ENCODE results near the gene SYTL2. TPM values are rescaled to one million over a fixed set of nuclear protein-coding genes. Genes with fewer than 3 reads are reported as not detected.
"Not testable (repeated sequence)": the region's sequence is repeated elsewhere in the genome, so short reads cannot be mapped to it uniquely, and the experiment has no call there.

The SYTL2 gene, protein sequence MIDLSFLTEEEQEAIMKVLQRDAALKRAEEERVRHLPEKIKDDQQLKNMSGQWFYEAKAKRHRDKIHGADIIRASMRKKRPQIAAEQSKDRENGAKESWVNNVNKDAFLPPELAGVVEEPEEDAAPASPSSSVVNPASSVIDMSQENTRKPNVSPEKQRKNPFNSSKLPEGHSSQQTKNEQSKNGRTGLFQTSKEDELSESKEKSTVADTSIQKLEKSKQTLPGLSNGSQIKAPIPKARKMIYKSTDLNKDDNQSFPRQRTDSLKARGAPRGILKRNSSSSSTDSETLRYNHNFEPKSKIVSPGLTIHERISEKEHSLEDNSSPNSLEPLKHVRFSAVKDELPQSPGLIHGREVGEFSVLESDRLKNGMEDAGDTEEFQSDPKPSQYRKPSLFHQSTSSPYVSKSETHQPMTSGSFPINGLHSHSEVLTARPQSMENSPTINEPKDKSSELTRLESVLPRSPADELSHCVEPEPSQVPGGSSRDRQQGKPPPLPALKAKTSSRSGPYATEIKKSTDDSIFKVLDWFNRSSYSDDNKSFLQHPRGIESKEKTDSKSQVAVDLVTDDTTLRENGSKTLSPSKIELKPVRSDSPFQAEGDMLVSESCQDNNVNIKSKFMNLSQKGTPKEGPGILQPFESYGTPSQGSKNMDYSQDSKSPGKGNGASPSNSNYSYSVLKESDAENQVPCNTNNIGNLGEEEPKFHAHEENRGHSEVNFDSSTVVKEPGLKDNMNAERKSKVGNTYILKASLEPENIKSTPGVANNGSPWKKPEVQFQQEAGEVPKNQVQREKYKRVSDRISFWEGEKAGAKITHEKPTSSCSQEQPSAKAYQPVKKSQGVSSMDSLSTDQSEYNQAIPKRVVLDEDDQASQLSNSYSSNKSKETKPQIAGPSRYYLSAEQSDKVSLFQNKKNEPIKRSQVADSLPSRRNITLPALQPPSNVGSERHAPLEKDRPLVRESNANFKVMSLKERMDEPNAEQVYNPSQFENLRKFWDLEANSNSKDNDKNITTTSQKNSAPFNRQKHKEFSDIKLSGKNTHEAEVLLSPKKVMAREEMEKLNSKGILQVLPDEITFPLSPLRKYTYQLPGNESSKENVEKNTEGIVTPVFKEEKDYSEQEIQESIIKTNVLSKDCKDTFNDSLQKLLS (N-terminal part only)
- total RNA-seq (100 to 1,000 TPM; 151 to 391 (median 255) TPM), polyA plus RNA-seq (10 to 100 TPM in 2 of 3 donors, 1 to 10 TPM in 1; 5.4 to 86.1 (median 11.4) TPM)
- long read RNA-seq, donor 1, full-length matches to known transcripts: 3 of 3 reads
- long read RNA-seq, donor 1, partial matches to known transcripts: 0 of 3 reads
- long read RNA-seq, donor 1, other reads (novel, unspliced or antisense): 0 of 3 reads
- long read RNA-seq, donor 2, full-length matches to known transcripts: 4 of 4 reads
- long read RNA-seq, donor 2, partial matches to known transcripts: 0 of 4 reads
- long read RNA-seq, donor 2, other reads (novel, unspliced or antisense): 0 of 4 reads
- long read RNA-seq, donor 3: 0 reads
- long read RNA-seq, donor 4: 0 reads
- long read RNA-seq, donor 5, full-length matches to known transcripts: 1 of 1 reads
- long read RNA-seq, donor 5, partial matches to known transcripts: 0 of 1 reads
- long read RNA-seq, donor 5, other reads (novel, unspliced or antisense): 0 of 1 reads
- long read RNA-seq, donor 6, full-length matches to known transcripts: 9 of 9 reads
- long read RNA-seq, donor 6, partial matches to known transcripts: 0 of 9 reads
- long read RNA-seq, donor 6, other reads (novel, unspliced or antisense): 0 of 9 reads
- long read RNA-seq, donor 7, full-length matches to known transcripts: 5 of 5 reads
- long read RNA-seq, donor 7, partial matches to known transcripts: 0 of 5 reads
- long read RNA-seq, donor 7, other reads (novel, unspliced or antisense): 0 of 5 reads
- long read RNA-seq, donor 8, full-length matches to known transcripts: 2 of 2 reads
- long read RNA-seq, donor 8, partial matches to known transcripts: 0 of 2 reads
- long read RNA-seq, donor 8, other reads (novel, unspliced or antisense): 0 of 2 reads
- long read RNA-seq, donor 9: 0 reads
- long read RNA-seq, donor 10, partial matches to known transcripts: 0 of 4 reads
- long read RNA-seq, donor 10, other reads (novel, unspliced or antisense): 0 of 4 reads

GRCh38 chr11:85810871-85811611 lies at the start of gene SYTL2:
Gene SYTL2, minus strand, starts transcription at chr11:85811141. Its CDS starts 53,416 bp downstream, at chr11:85757725.
- DNase-seq: peak; percentile 82 to 93
- Histone ChIP-seq H3K36me3 (no peaks in the 10 kb centered on the region), H3K27me3 (no peaks in the 10 kb centered on the region), H3K4me3 (peak within 1 kb of the TSS; percentile 55 to 72 (median 60)), H3K27ac (peak within 1 kb of the TSS; percentile 71 to 81 (median 77)), H3K9me3 (no peaks in the 10 kb centered on the region), H3K4me1 (peaks cover 0 to 54% (median 33%) of the 10 kb centered on the region in 4 donors)
- 0 to 1% (median 1%) methylated on average over 43 to 72 of the region's 72 CpGs for WGBS, 5 donors
- intact Hi-C loops (cut with DNase I; ENCODE audit: low total_unique reads): no loop called here
- no peak for TF ChIP-seq EP300 (IDR thresholded peaks at IDR 0.05)
- TF ChIP-seq, protein P1, sequence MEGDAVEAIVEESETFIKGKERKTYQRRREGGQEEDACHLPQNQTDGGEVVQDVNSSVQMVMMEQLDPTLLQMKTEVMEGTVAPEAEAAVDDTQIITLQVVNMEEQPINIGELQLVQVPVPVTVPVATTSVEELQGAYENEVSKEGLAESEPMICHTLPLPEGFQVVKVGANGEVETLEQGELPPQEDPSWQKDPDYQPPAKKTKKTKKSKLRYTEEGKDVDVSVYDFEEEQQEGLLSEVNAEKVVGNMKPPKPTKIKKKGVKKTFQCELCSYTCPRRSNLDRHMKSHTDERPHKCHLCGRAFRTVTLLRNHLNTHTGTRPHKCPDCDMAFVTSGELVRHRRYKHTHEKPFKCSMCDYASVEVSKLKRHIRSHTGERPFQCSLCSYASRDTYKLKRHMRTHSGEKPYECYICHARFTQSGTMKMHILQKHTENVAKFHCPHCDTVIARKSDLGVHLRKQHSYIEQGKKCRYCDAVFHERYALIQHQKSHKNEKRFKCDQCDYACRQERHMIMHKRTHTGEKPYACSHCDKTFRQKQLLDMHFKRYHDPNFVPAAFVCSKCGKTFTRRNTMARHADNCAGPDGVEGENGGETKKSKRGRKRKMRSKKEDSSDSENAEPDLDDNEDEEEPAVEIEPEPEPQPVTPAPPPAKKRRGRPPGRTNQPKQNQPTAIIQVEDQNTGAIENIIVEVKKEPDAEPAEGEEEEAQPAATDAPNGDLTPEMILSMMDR (IDR thresholded peaks at IDR 0.05): peak in 1 of 7 experiments; percentile 14
- peak in 1 of 4 donors; percentile 58 for TF ChIP-seq POLR2A (IDR thresholded peaks at IDR 0.05)
- TF ChIP-seq POLR2AphosphoS5 (IDR thresholded peaks at IDR 0.05): peak; percentile 47 to 96 (median 95)

GRCh38 chr11:85859541-85859940 lies 48.6 kb upstream of the SYTL2 start:
- DNase-seq, H3K36me3 ChIP-seq, H3K27me3 ChIP-seq, H3K9me3 ChIP-seq, H3K27ac ChIP-seq, H3K4me3 ChIP-seq: not testable (repeated sequence)
- peaks cover 7 to 11% (median 7%) of the 10 kb centered on the region in 4 donors for H3K4me1 ChIP-seq
- intact Hi-C loops (cut with DNase I; ENCODE audit: low total_unique reads): loop anchor here (10.0 kb wide), 2 partner anchors 355 to 425 kb away; no protein-coding TSS in a partner anchor

DNA sequence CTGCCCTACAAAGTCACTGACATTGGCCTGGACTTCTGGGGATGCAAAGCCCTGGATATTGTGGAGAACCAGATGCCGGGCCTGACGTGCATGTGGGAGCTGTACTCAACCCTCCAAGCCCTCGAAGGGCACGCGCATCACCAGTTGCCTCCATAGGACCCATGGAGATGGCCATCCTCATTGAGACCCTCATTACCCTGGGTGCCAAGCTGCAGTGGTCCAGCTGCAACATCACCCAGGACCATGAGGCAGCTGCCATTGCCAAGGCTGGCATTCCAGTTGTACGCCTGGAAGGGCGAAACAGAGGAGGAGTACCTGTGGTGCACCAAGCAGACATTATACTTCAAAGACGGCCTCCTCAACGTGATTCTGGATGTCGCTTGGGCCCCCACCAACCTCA lies 46.2 kb upstream of the SYTL2 start:
- H3K4me1 ChIP-seq: peaks cover 7 to 18% (median 11%) of the 10 kb centered on the region in 4 donors
- H3K9me3 ChIP-seq: peaks cover 0 to 7% (median 0%) of the 10 kb centered on the region in 4 donors
- intact Hi-C loops (cut with DNase I; ENCODE audit: low total_unique reads): loop anchor here (10.0 kb wide), 2 partner anchors 358 to 428 kb away; no protein-coding TSS in a partner anchor
- WGBS, 5 donors: 87 to 99% (median 93%) methylated on average over 10 of the region's 10 CpGs
- DNase-seq: no peak
- H3K36me3 ChIP-seq: no peaks in the 10 kb centered on the region
- H3K27me3 ChIP-seq: no peaks in the 10 kb centered on the region
- TF ChIP-seq POLR2A (IDR thresholded peaks at IDR 0.05) (no peak), POLR2AphosphoS5 (IDR thresholded peaks at IDR 0.05) (no peak), EP300 (IDR thresholded peaks at IDR 0.05) (no peak)
- TF ChIP-seq, protein P1 (IDR thresholded peaks at IDR 0.05): no peak
- H3K27ac ChIP-seq: no peak overlapping the region
- no peak overlapping the region for H3K4me3 ChIP-seq

All from stomach (tissue), 19 donors.